Naive thymus-derived CD4-positive, alpha-beta T cell (primary cell): ENCODE data around the gene HBG1. TPM values are rescaled to one million over a fixed set of nuclear protein-coding genes. Genes with fewer than 3 reads are reported as not detected.

Experiments
- ATAC-seq: fragments of 150-1000 bp; cut with Tn5 transposase; 2 replicates; pipeline ENCODE4 v1.10.0; 2021; ENCODE audit warnings: mild to moderate bottlenecking, moderate library complexity
- CTCF ChIA-PET: fragments of 350-600 bp; sonication (Branson Sonifier 250); formaldehyde crosslinking; loops from one replicate; lab custom pipeline; 2021; ENCODE audit warnings: antibody characterized with exemption; lab: Charles Lee
- POLR2A ChIA-PET: fragments of 350-600 bp; sonication (Branson Sonifier 250); formaldehyde crosslinking; loops from one replicate; lab custom pipeline; 2021; ENCODE audit warnings: antibody characterized with exemption, inconsistent platforms; lab: Charles Lee
- DNase-seq, 9 donors: peaks; one replicate each; pipeline versions ENCODE4 v3.0.0 to v3.0.0-alpha.2; 2020 to 2022; ENCODE audit warnings: mixed read lengths in 1 of 9
- H3K27ac ChIP-seq: one replicate; pipeline ENCODE4 v1.7.0; 2013; ENCODE audit warnings: mild to moderate bottlenecking, low read depth, low read length, moderate library complexity
- H3K27me3 ChIP-seq, 2 donors: one replicate each; pipeline ENCODE4 v1.7.0; 2013; ENCODE audit warnings: low read length in 2 of 2, mild to moderate bottlenecking in 2 of 2, moderate library complexity in 2 of 2; ENCODE audit not compliant: control insufficient read depth in 2 of 2, insufficient read depth in 2 of 2
- H3K36me3 ChIP-seq, 3 experiments: 1 replicate in 2 of 3; 2 replicates in 1 of 3; pipeline ENCODE4 v1.7.0; 2013; ENCODE audit warnings: low read length in 3 of 3, mild to moderate bottlenecking in 3 of 3, moderate library complexity in 1 of 3; ENCODE audit not compliant: insufficient read depth in 3 of 3, control insufficient read depth in 2 of 3
- H3K4me1 ChIP-seq, 2 donors: one replicate each; pipeline ENCODE4 v1.7.0; 2013; ENCODE audit warnings: low read length in 2 of 2, mild to moderate bottlenecking in 2 of 2, moderate library complexity in 1 of 2; ENCODE audit not compliant: control insufficient read depth in 2 of 2, insufficient read depth in 2 of 2
- H3K4me3 ChIP-seq: 2 replicates; pipeline ENCODE4 v1.7.0; 2013; ENCODE audit warnings: mild to moderate bottlenecking, low read length
- H3K9me3 ChIP-seq, 3 experiments: 1 replicate in 2 of 3; 2 replicates in 1 of 3; pipeline ENCODE4 v1.7.0; 2013; ENCODE audit warnings: low read length in 3 of 3; ENCODE audit not compliant: control insufficient read depth in 2 of 3
- H3K27ac Mint-ChIP-seq, 9 donors: one replicate each; pipeline ENCODE4 v1.8.0; 2020 to 2022; ENCODE audit warnings: mixed read lengths in 9 of 9, mild to moderate bottlenecking in 8 of 9, moderate library complexity in 5 of 9, inconsistent platforms in 2 of 9
- H3K27me3 Mint-ChIP-seq, 5 donors: one replicate each; pipeline ENCODE4 v1.8.0; 2021 to 2022; ENCODE audit warnings: mixed read lengths in 5 of 5, mild to moderate bottlenecking in 1 of 5
- H3K36me3 Mint-ChIP-seq, 5 donors: one replicate each; pipeline ENCODE4 v1.8.0; 2020 to 2022; ENCODE audit warnings: mixed read lengths in 5 of 5, mild to moderate bottlenecking in 3 of 5, inconsistent platforms in 1 of 5
- H3K4me1 Mint-ChIP-seq, 7 donors: one replicate each; pipeline ENCODE4 v1.8.0; 2020 to 2022; ENCODE audit warnings: mixed read lengths in 7 of 7, mild to moderate bottlenecking in 3 of 7, inconsistent platforms in 1 of 7
- H3K4me3 Mint-ChIP-seq, 10 donors: one replicate each; pipeline ENCODE4 v1.8.0; 2020 to 2022; ENCODE audit warnings: mild to moderate bottlenecking in 10 of 10, mixed read lengths in 10 of 10, moderate library complexity in 6 of 10, inconsistent platforms in 2 of 10
- H3K9me3 Mint-ChIP-seq, 11 donors: one replicate each; pipeline ENCODE4 v1.8.0; 2020 to 2022; ENCODE audit warnings: mixed read lengths in 11 of 11, mild to moderate bottlenecking in 4 of 11, inconsistent platforms in 1 of 11, moderate library complexity in 1 of 11
- intact Hi-C, 2 donors: fragments of 100-400 bp; cut with micrococcal nuclease; formaldehyde crosslinking; loops; one replicate each; pipeline ENCODE4 v1.15.1; 2023
- polyA plus RNA-seq, 2 donors: library from polyadenylated mRNA; unstranded; fragments of 300-500 nt; fragmentation: Illumina TruSeq; gene quantifications; one replicate each; pipeline ENCODE4 v1.2.3, GENCODE V29; 2021
- total RNA-seq, 6 experiments: library from RNA in 5 of 6; stranded (reverse) in 5 of 6; gene quantifications; 1 replicate in 5 of 6; 2 replicates in 1 of 6; pipeline ENCODE4 v1.2.3 and lab custom pipeline; 2021 to 2026

The HBG1 gene
- total and polyA plus RNA-seq, 7 experiments from 2014 or later: not detected

DNA sequence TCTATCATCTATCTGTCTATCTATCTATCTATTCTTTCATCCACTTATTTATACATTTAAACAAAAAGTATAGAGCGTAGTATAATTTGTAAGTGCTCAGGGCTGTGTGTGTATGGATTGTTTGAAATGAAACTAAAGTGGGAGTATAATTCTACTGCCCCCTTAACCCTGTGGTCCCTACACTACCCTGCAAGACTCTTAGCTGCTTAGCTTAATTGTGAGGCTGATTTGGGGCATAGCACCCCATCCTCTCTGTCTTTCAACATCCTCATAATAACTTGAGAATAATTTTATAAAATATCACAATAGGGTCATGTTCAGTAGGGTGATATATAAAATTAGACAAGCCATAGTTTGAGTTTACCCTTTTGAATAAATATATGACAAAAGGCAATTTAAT, 40.4 kb upstream of the HBG1 start:
- no peaks in the 10 kb centered on the region for H3K4me1 Mint-ChIP-seq
- Histone ChIP-seq H3K9me3 (no peaks in the 10 kb centered on the region), H3K4me1 (no peaks in the 10 kb centered on the region), H3K36me3 (no peaks in the 10 kb centered on the region), H3K27ac (no peak overlapping the region), H3K27me3 (no peaks in the 10 kb centered on the region), H3K4me3 (no peak overlapping the region)
- H3K27me3 Mint-ChIP-seq: peaks cover 0 to 5% (median 0%) of the 10 kb centered on the region in 5 donors
- ChIA-PET CTCF (no interaction called here), POLR2A (no interaction called here)
- no peak overlapping the region for H3K27ac Mint-ChIP-seq
- peaks cover 0 to 2% (median 0%) of the 10 kb centered on the region in 11 donors for H3K9me3 Mint-ChIP-seq
- DNase-seq (no peak), ATAC-seq (no peak)
- intact Hi-C loops: loop anchor here (5.0 to 10.0 kb wide), 2 partner anchors 168 to 1105 kb away; no protein-coding TSS in a partner anchor
- no peaks in the 10 kb centered on the region for H3K36me3 Mint-ChIP-seq
- H3K4me3 Mint-ChIP-seq: no peak overlapping the region

DNA sequence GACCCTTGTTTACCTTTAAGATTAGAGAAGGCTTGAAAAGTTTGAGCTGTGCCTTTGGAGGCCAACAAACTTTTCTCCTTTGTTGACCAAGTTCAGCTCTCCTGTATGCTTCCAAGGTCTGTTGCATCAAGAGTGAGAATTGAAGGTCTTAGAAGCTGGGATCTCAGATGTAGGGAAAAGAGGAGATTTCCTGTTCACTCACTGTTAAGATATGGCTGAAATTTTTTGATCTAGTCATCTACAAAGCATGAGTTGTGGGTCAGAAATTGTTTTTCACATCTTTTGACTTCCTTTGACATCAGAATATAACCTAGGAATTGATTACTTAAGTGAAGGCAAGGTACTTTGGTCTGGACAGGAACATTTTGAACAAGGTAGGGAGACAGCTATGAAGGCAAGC, 40.0 kb upstream of the HBG1 start:
- H3K36me3 ChIP-seq: no peaks in the 10 kb centered on the region
- Mint-ChIP-seq H3K36me3 (no peaks in the 10 kb centered on the region), H3K4me3 (no peak overlapping the region), H3K27me3 (peaks cover 0 to 5% (median 0%) of the 10 kb centered on the region in 5 donors), H3K4me1 (no peaks in the 10 kb centered on the region), H3K27ac (no peak overlapping the region), H3K9me3 (peaks cover 0 to 2% (median 0%) of the 10 kb centered on the region in 11 donors)
- H3K4me3 ChIP-seq: no peak overlapping the region
- DNase-seq (no peak), ATAC-seq (no peak)
- no peak overlapping the region for H3K27ac ChIP-seq
- H3K9me3 ChIP-seq: no peaks in the 10 kb centered on the region
- intact Hi-C loops: loop anchor here (5.0 to 10.0 kb wide), 2 partner anchors 167 to 1105 kb away; no protein-coding TSS in a partner anchor
- ChIA-PET CTCF (no interaction called here), POLR2A (no interaction called here)
- no peaks in the 10 kb centered on the region for H3K4me1 ChIP-seq
- no peaks in the 10 kb centered on the region for H3K27me3 ChIP-seq

DNA sequence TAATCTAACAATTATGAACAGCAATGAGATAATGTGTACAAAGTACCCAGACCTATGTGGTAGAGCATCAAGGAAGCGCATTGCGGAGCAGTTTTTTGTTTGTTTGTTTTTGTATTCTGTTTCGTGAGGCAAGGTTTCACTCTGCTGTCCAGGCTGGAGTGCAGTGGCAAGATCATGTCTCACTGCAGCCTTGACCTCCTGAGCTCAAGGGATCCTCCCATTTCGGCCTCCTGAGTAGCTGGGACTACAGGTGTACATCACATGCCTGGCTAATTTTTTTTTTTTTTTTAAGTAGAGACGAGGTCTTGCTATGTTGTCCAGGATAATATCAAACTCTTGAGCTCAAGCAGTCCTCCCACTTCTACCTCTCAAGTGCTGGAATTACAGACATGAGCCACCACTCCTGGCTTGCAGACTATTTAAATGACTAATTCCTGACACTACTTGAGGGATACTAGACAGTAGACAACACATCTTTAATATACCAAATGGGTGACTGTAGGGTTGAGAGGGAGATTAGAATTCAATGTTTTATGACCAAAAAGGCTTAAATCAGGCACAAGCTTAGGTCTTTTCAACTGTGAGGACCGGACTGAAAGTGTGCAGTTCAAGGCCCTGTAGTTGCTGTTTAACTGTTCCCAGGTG, 39.4 kb upstream of the HBG1 start:
- ChIA-PET POLR2A (no interaction called here), CTCF (no interaction called here)
- H3K9me3 Mint-ChIP-seq: peaks cover 0 to 2% (median 0%) of the 10 kb centered on the region in 11 donors
- H3K4me3 ChIP-seq: no peak overlapping the region
- no peaks in the 10 kb centered on the region for H3K27me3 ChIP-seq
- H3K9me3 ChIP-seq: no peaks in the 10 kb centered on the region
- H3K27ac Mint-ChIP-seq: no peak overlapping the region
- no peaks in the 10 kb centered on the region for H3K36me3 Mint-ChIP-seq
- intact Hi-C loops: no loop called here
- DNase-seq: no peak
- H3K27ac ChIP-seq: no peak overlapping the region
- no peak for ATAC-seq
- no peak overlapping the region for H3K4me3 Mint-ChIP-seq
- no peaks in the 10 kb centered on the region for H3K4me1 ChIP-seq
- no peaks in the 10 kb centered on the region for H3K36me3 ChIP-seq
- H3K4me1 Mint-ChIP-seq: no peaks in the 10 kb centered on the region
- peaks cover 0 to 5% (median 0%) of the 10 kb centered on the region in 5 donors for H3K27me3 Mint-ChIP-seq

DNA sequence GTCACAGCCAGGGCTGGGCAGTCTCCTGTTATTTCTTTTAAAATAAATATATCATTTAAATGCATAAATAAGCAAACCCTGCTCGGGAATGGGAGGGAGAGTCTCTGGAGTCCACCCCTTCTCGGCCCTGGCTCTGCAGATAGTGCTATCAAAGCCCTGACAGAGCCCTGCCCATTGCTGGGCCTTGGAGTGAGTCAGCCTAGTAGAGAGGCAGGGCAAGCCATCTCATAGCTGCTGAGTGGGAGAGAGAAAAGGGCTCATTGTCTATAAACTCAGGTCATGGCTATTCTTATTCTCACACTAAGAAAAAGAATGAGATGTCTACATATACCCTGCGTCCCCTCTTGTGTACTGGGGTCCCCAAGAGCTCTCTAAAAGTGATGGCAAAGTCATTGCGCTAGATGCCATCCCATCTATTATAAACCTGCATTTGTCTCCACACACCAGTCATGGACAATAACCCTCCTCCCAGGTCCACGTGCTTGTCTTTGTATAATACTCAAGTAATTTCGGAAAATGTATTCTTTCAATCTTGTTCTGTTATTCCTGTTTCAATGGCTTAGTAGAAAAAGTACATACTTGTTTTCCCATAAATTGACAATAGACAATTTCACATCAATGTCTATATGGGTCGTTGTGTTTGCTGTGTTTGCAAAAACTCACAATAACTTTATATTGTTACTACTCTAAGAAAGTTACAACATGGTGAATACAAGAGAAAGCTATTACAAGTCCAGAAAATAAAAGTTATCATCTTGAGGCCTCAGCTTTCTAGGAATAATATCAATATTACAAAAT, 38.6 kb upstream of the HBG1 start:
- no peaks in the 10 kb centered on the region for H3K36me3 ChIP-seq
- Mint-ChIP-seq H3K27ac (no peak overlapping the region), H3K27me3 (peaks cover 0 to 5% (median 0%) of the 10 kb centered on the region in 5 donors), H3K9me3 (peaks cover 0 to 1% (median 0%) of the 10 kb centered on the region in 11 donors), H3K4me3 (no peak overlapping the region), H3K36me3 (no peaks in the 10 kb centered on the region), H3K4me1 (no peaks in the 10 kb centered on the region)
- DNase-seq (no peak), ATAC-seq (no peak)
- H3K4me3 ChIP-seq: no peak overlapping the region
- no peaks in the 10 kb centered on the region for H3K4me1 ChIP-seq
- ChIA-PET POLR2A (no interaction called here), CTCF (no interaction called here)
- no peaks in the 10 kb centered on the region for H3K9me3 ChIP-seq
- no peak overlapping the region for H3K27ac ChIP-seq
- intact Hi-C loops: no loop called here
- no peaks in the 10 kb centered on the region for H3K27me3 ChIP-seq

DNA sequence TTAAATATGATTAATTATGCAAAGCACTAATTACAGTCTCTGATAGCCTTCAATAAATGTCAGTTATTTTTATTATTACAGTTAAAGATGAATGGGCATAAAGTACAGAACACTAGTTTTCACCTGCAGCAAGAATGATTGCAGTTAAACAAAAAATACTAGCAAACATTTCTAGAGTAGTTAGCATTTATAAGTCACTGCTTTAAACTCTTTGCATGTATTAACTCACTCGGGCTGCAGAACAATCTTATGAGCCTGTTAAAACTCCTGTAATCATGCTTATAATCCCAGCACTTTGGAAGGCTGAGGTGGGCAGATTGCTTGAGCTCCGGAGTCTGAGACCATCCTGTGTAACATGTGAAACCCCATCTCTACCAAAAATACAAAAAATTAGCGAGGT, 37.2 kb upstream of the HBG1 start:
- DNase-seq: no peak
- Mint-ChIP-seq H3K36me3 (no peaks in the 10 kb centered on the region), H3K27ac (no peak overlapping the region), H3K4me1 (no peaks in the 10 kb centered on the region), H3K4me3 (no peak overlapping the region), H3K9me3 (no peaks in the 10 kb centered on the region), H3K27me3 (peaks cover 0 to 7% (median 0%) of the 10 kb centered on the region in 5 donors)
- no peaks in the 10 kb centered on the region for H3K27me3 ChIP-seq
- ATAC-seq: no peak
- intact Hi-C loops: no loop called here
- ChIA-PET POLR2A (no interaction called here), CTCF (no interaction called here)
- no peaks in the 10 kb centered on the region for H3K36me3 ChIP-seq
- no peaks in the 10 kb centered on the region for H3K9me3 ChIP-seq
- no peak overlapping the region for H3K4me3 ChIP-seq
- no peak overlapping the region for H3K27ac ChIP-seq
- H3K4me1 ChIP-seq: no peaks in the 10 kb centered on the region

DNA sequence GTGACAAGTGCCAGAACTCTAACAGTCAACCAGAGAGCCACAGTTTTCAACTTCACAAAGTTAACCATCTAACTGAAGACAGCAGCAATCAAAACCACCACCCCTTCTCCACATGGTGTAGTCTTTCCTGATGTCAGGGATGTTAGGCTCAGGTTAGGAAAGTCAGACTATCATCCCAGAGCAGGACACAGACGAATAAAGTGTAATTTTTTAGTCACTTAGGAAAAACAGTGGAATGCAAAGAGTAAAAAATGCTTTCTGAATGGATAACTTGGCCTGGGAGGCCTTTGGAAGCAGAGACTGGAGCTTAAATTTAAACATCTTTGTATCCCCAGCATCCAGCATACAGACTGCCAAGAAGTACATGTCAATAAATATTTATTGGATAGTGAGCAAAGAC, 36.7 kb upstream of the HBG1 start:
- Mint-ChIP-seq H3K4me3 (no peak overlapping the region), H3K36me3 (no peaks in the 10 kb centered on the region), H3K27ac (no peak overlapping the region), H3K27me3 (peaks cover 0 to 7% (median 0%) of the 10 kb centered on the region in 5 donors), H3K4me1 (no peaks in the 10 kb centered on the region), H3K9me3 (no peaks in the 10 kb centered on the region)
- no peak overlapping the region for H3K4me3 ChIP-seq
- no peaks in the 10 kb centered on the region for H3K9me3 ChIP-seq
- intact Hi-C loops: no loop called here
- H3K36me3 ChIP-seq: no peaks in the 10 kb centered on the region
- no peaks in the 10 kb centered on the region for H3K27me3 ChIP-seq
- POLR2A ChIA-PET: no interaction called here
- DNase-seq (no peak), ATAC-seq (no peak)
- CTCF ChIA-PET: no interaction called here
- H3K27ac ChIP-seq: no peak overlapping the region
- no peaks in the 10 kb centered on the region for H3K4me1 ChIP-seq
